Uterus (tissue), 4 donors: ENCODE data around the gene SCN10A. TPM values are rescaled to one million over a fixed set of nuclear protein-coding genes. Genes with fewer than 3 reads are reported as not detected.

ENCODE experiments used
- DNase-seq, 2 donors: peaks; one replicate each; pipeline ENCODE4 v3.0.0-alpha.2; 2019 to 2020
- H3K27ac ChIP-seq, 2 donors: fragments of 200-600 bp; sonication (generic); 1 replicate in 1 of 2; 2 replicates in 1 of 2; pipeline ENCODE4 v1.5.1; 2016 to 2018
- H3K27me3 ChIP-seq, 2 donors: fragments of 200-600 bp; sonication (generic); one replicate each; pipeline ENCODE4 v1.5.1; 2018 to 2019; ENCODE audit warnings: control low read depth in 1 of 2
- H3K36me3 ChIP-seq, 2 donors: fragments of 200-600 bp; sonication (generic); one replicate each; pipeline ENCODE4 v1.5.1; 2019; ENCODE audit warnings: control low read depth in 1 of 2
- H3K4me1 ChIP-seq, 2 donors: fragments of 200-600 bp; sonication (generic); one replicate each; pipeline ENCODE4 v1.5.1; 2018 to 2019; ENCODE audit warnings: control low read depth in 1 of 2
- H3K4me3 ChIP-seq, 2 donors: fragments of 200-600 bp; sonication (generic); 1 replicate in 1 of 2; 2 replicates in 1 of 2; pipeline ENCODE4 v1.5.1; 2018 to 2019; ENCODE audit warnings: mild to moderate bottlenecking in 1 of 2
- H3K9me3 ChIP-seq, 2 donors: fragments of 200-600 bp; sonication (generic); one replicate each; pipeline ENCODE4 v1.5.1; 2019; ENCODE audit warnings: control low read depth in 1 of 2
- POLR2A ChIP-seq, 2 donors: fragments of 450-650 bp; IDR thresholded peaks; one replicate each; pipeline ENCODE4 v1.6.1; 2016; ENCODE audit warnings: antibody characterized with exemption in 2 of 2, mild to moderate bottlenecking in 1 of 2, moderate library complexity in 1 of 2
- intact Hi-C: fragments of 100-400 bp; cut with DNase I; formaldehyde crosslinking; loops from one replicate; pipeline ENCODE4 v1.15.1; 2023; ENCODE audit warnings: low total_unique reads
- total RNA-seq, 4 donors: library from RNA; depleted of rRNA in 3 of 4; stranded (reverse); fragments of >200 nt in 3 of 4; gene quantifications; one replicate each; pipeline versions ENCODE4 v1.1.0 to v1.2.4, GENCODE V29; 2014 to 2023
- TF ChIP-seq, protein P1 (sequence below), 4 experiments: fragments of 200-600 bp in 2 of 4; fragments of 450-650 bp in 2 of 4; sonication (generic) in 2 of 4; IDR thresholded peaks; one replicate each; pipeline ENCODE4 v1.5.1; 2016 to 2019; ENCODE audit warnings: antibody characterized with exemption in 4 of 4, mild to moderate bottlenecking in 2 of 4, moderate library complexity in 1 of 4
- donor health status: DM: yes; HTN: yes; CAD: no.

Gene SCN10A
- not detected for total RNA-seq

DNA sequence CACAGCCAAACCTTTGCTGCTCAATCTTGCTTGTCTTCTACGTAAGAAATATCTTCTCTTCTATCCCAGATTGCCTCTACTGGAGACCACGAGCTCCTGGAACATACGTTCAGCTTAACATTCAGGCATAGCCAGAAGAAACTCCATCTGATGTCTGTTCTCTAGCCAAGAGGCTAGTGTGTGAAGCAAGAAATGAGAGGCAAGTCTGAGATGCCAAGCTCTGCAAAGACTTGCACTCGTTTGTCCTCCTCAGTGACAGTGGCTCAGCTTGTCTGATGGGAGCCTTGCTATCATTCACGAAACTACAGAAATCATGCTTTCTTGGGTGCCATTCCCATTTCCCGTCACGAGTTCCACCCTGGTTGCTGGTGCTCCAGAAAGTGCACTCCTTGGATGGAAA lies at the start of gene SCN10A:
TSS of gene SCN10A (minus strand) at position 192 of the 400 bp plus-strand sequence. CDS start 22,207 bp downstream, outside the sequence.
- no peak for DNase-seq
- no peak within 1 kb of the TSS for H3K4me3 ChIP-seq
- intact Hi-C loops, result no loop called here
- no peaks in the 10 kb centered on the region for H3K9me3 ChIP-seq
- no peaks in the 10 kb centered on the region for H3K4me1 ChIP-seq
- H3K27ac ChIP-seq, result no peak within 1 kb of the TSS
- TF ChIP-seq, protein P1, sequence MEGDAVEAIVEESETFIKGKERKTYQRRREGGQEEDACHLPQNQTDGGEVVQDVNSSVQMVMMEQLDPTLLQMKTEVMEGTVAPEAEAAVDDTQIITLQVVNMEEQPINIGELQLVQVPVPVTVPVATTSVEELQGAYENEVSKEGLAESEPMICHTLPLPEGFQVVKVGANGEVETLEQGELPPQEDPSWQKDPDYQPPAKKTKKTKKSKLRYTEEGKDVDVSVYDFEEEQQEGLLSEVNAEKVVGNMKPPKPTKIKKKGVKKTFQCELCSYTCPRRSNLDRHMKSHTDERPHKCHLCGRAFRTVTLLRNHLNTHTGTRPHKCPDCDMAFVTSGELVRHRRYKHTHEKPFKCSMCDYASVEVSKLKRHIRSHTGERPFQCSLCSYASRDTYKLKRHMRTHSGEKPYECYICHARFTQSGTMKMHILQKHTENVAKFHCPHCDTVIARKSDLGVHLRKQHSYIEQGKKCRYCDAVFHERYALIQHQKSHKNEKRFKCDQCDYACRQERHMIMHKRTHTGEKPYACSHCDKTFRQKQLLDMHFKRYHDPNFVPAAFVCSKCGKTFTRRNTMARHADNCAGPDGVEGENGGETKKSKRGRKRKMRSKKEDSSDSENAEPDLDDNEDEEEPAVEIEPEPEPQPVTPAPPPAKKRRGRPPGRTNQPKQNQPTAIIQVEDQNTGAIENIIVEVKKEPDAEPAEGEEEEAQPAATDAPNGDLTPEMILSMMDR (IDR thresholded peaks at IDR 0.05), result no peak
- no peak for TF ChIP-seq POLR2A (IDR thresholded peaks at IDR 0.05)
- H3K36me3 ChIP-seq, result no peaks in the 10 kb centered on the region
- no peaks in the 10 kb centered on the region for H3K27me3 ChIP-seq

DNA sequence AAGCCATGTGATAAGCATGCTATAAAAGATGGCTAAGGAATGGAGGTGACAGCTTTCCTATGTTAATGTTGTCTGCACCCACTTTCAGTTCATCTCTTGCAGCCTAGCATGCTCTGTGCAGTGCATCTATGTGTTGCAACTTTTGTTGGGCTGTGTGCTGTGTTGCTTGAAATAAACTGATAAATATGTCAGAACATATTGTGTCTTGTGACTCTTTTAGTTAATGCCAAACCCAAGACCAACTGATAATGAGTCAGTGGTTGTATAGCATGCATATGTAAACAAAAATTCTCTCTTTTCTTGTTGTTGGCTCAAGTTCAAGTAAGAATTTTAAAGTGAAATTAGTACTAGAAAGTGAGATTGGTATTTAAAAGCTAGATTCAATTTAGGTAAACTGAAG lies 37.0 kb upstream of the SCN10A start:
- DNase-seq, result no peak
- intact Hi-C loops, result no loop called here
- Histone ChIP-seq H3K27ac (no peak overlapping the region), H3K27me3 (no peaks in the 10 kb centered on the region), H3K4me3 (no peak overlapping the region), H3K9me3 (no peaks in the 10 kb centered on the region), H3K4me1 (no peaks in the 10 kb centered on the region), H3K36me3 (no peaks in the 10 kb centered on the region)
- TF ChIP-seq, protein P1 (IDR thresholded peaks at IDR 0.05), result no peak
- TF ChIP-seq POLR2A (IDR thresholded peaks at IDR 0.05), result no peak

DNA sequence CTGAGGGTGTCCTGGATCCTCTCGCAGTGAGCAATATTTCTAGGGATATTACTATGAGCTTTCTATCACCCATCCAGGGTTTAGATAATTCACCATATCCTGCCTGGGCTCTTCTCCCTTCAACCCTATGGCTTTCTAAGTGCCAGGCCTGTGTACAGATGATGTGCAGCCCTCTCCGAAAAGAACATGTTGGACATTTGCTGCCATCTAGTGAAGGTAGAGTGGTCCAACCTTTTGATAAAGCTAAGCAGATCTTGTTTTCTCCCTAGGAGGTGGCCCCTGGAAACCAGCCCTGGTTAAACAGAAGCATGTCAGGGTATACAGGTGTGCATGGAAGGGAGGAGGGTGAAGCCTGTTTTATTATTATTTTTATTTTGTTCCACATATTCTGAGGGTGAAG lies 27.9 kb upstream of the SCN10A start:
- intact Hi-C loops, result no loop called here
- Histone ChIP-seq H3K27me3 (no peaks in the 10 kb centered on the region), H3K9me3 (no peaks in the 10 kb centered on the region), H3K4me3 (no peak overlapping the region), H3K27ac (no peak overlapping the region), H3K36me3 (no peaks in the 10 kb centered on the region), H3K4me1 (no peaks in the 10 kb centered on the region)
- TF ChIP-seq, protein P1 (IDR thresholded peaks at IDR 0.05), result peak in 3 of 4 experiments; percentile 23 to 36 (median 31)
- no peak for TF ChIP-seq POLR2A (IDR thresholded peaks at IDR 0.05)
- DNase-seq, result no peak

DNA sequence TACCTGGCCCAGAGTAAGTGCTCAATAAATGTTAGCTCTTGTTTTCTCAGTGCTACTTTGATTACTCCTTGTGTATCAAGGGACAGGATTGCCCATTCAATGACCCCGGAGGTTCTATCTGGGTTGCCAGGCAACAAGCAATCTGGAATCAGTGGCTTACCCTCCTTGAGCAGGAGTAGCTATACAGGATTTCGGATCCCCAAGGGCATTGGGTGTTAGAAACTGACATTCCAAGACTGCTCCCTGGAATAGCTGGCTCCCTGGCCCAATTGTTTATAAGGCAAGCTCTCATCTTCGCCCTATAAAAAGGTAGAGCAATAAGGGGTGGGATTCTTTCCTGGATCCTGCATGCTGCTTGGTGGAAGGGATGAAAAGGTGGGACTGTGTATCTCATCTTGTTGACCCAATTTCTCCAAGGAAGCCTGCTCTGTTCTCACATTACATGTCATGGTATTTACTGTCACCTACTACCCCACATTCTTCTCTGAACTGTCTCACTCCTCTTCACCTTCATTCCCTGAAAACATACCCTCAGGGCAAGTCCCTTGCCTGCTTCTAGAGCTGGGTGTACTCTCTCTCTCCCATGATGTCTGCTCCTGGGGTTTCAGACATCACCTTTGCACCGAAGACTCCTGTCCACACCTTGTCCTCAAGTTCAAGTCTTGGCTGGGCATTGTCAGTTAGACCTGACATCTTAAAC lies 26.4 kb upstream of the SCN10A start:
- no peaks in the 10 kb centered on the region for H3K4me1 ChIP-seq
- H3K9me3 ChIP-seq, result no peaks in the 10 kb centered on the region
- H3K4me3 ChIP-seq, result no peak overlapping the region
- TF ChIP-seq, protein P1 (IDR thresholded peaks at IDR 0.05), result no peak
- TF ChIP-seq POLR2A (IDR thresholded peaks at IDR 0.05), result no peak
- intact Hi-C loops, result no loop called here
- DNase-seq, result no peak
- H3K27me3 ChIP-seq, result no peaks in the 10 kb centered on the region
- no peak overlapping the region for H3K27ac ChIP-seq
- no peaks in the 10 kb centered on the region for H3K36me3 ChIP-seq

DNA sequence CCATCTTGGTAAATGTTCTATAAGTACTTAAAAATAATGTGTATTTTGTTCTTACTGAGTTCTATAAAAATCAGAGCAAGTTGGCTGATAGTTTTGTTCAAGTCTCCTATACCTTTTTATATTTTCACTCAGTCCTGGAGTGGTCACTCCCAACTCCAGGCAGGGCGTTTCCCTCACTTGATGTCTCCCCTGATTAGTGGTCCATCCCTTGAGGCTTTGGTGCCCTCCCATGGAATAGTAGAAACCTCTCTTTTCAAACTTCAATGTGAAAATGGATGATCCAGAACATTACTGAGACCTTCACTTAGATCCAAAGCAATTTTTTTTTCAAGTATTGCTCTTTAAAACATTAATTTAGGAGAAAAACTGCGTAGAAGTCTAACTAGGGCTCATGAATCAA lies 25.0 kb upstream of the SCN10A start:
- Histone ChIP-seq H3K27me3 (no peaks in the 10 kb centered on the region), H3K4me1 (no peaks in the 10 kb centered on the region), H3K27ac (no peak overlapping the region), H3K4me3 (no peak overlapping the region), H3K36me3 (no peaks in the 10 kb centered on the region), H3K9me3 (no peaks in the 10 kb centered on the region)
- DNase-seq, result no peak
- intact Hi-C loops, result no loop called here
- TF ChIP-seq POLR2A (IDR thresholded peaks at IDR 0.05), result no peak
- TF ChIP-seq, protein P1 (IDR thresholded peaks at IDR 0.05), result no peak
